ENCODE measurements around the gene NSFL1C. TPM values are rescaled to one million over a fixed set of nuclear protein-coding genes. Genes with fewer than 3 reads are reported as not detected.

Gene NSFL1C
- total RNA-seq, 5 donors from 2014 or later (not counting 1 experiment from before 2014, with no cell fraction given): 56.7 to 68.7 (median 65.8) TPM

Other genes with a start within 250 kb of the NSFL1C start
- gene RAD21L1, start 240.8 kb downstream of the NSFL1C start, total RNA-seq: 1 to 10 TPM in 1 of 5 donors, under 1 TPM in 2, not detected in 2; 0.73 to 1.6 (median 0.88) TPM
- gene SNPH, start 200.6 kb downstream of the NSFL1C start, total RNA-seq: 10 to 100 TPM; 12.9 to 29.8 (median 23.4) TPM
- 1 to 10 TPM; 1.1 to 2.4 (median 2.2) TPM for gene SDCBP2, start 137.7 kb downstream of the NSFL1C start, total RNA-seq
- 10 to 100 TPM; 76.7 to 90.4 (median 79.9) TPM for gene FKBP1A, start 73.8 kb downstream of the NSFL1C start, total RNA-seq
- under 1 TPM in 2 of 5 donors, not detected in 3; 0.09 to 0.58 TPM for gene SIRPB2, start 24.6 kb upstream of the NSFL1C start, total RNA-seq
- under 1 TPM in 3 of 5 donors, not detected in 2; 0.19 to 0.25 (median 0.23) TPM for gene SIRPD, start 90.9 kb upstream of the NSFL1C start, total RNA-seq
- gene SIRPB1, start 153.2 kb upstream of the NSFL1C start, total RNA-seq: 1 to 10 TPM in 4 of 5 donors, under 1 TPM in 1; 0.62 to 6.2 (median 3.1) TPM
- gene SIRPG, start 190.9 kb upstream of the NSFL1C start, total RNA-seq: 10 to 100 TPM; 25.4 to 59.5 (median 28.6) TPM

All from T-cell (primary cell).